ENCODE measurements around the gene PLCZ1.

PLCZ1 gene

GRCh38 chr12:18689771-18690170, 48.0 kb downstream of the PLCZ1 start:
- no peak for DNase-seq (ENCODE audit: low read depth in 1 of 2, low spot score in 1 of 2)
- in situ Hi-C loops (cut with HindIII; ENCODE audit: low pct_unique_long_range_greater_than_20kb, low sequenced_read_pairs), result no loop called here
- TF ChIP-seq JUND (IDR thresholded peaks at IDR 0.05; ENCODE audit: low read depth), result no peak

GRCh38 chr12:18684430-18684829, 53.4 kb downstream of the PLCZ1 start:
- no peak for DNase-seq (ENCODE audit: low read depth in 1 of 2, low spot score in 1 of 2)
- in situ Hi-C loops (cut with HindIII; ENCODE audit: low pct_unique_long_range_greater_than_20kb, low sequenced_read_pairs), result no loop called here
- TF ChIP-seq JUND (IDR thresholded peaks at IDR 0.05; ENCODE audit: low read depth), result no peak

GRCh38 chr12:18683327-18684013, 54.3 kb downstream of the PLCZ1 start:
- in situ Hi-C loops (cut with HindIII; ENCODE audit: low pct_unique_long_range_greater_than_20kb, low sequenced_read_pairs), result no loop called here
- DNase-seq (ENCODE audit: low read depth in 1 of 2, low spot score in 1 of 2), result no peak
- TF ChIP-seq JUND (IDR thresholded peaks at IDR 0.05; ENCODE audit: low read depth), result no peak

- in situ Hi-C loops (cut with HindIII; ENCODE audit: low pct_unique_long_range_greater_than_20kb, low sequenced_read_pairs), result no loop called here
Observed at GRCh38 chr12:18681818-18682217, 56.0 kb downstream of the PLCZ1 start.

GRCh38 chr12:18676996-18677588, 60.7 kb downstream of the PLCZ1 start:
- in situ Hi-C loops (cut with HindIII; ENCODE audit: low pct_unique_long_range_greater_than_20kb, low sequenced_read_pairs), result no loop called here
- DNase-seq (ENCODE audit: low read depth in 1 of 2, low spot score in 1 of 2), result no peak
- TF ChIP-seq JUND (IDR thresholded peaks at IDR 0.05; ENCODE audit: low read depth), result no peak

More at GRCh38 chr12:18681818-18682217, 56.0 kb downstream of the PLCZ1 start:
- DNase-seq (ENCODE audit: low read depth in 1 of 2, low spot score in 1 of 2), result no peak
- no peak for TF ChIP-seq JUND (IDR thresholded peaks at IDR 0.05; ENCODE audit: low read depth)

GRCh38 chr12:18676141-18676540, 61.7 kb downstream of the PLCZ1 start:
- DNase-seq (ENCODE audit: low read depth in 1 of 2, low spot score in 1 of 2), result no peak
- in situ Hi-C loops (cut with HindIII; ENCODE audit: low pct_unique_long_range_greater_than_20kb, low sequenced_read_pairs), result no loop called here
- no peak for TF ChIP-seq JUND (IDR thresholded peaks at IDR 0.05; ENCODE audit: low read depth)

GRCh38 chr12:18658829-18659228, 79.0 kb downstream of the PLCZ1 start:
- in situ Hi-C loops (cut with HindIII; ENCODE audit: low pct_unique_long_range_greater_than_20kb, low sequenced_read_pairs), result no loop called here
- no peak for DNase-seq (ENCODE audit: low read depth in 1 of 2, low spot score in 1 of 2)
- TF ChIP-seq JUND (IDR thresholded peaks at IDR 0.05; ENCODE audit: low read depth), result no peak

- in situ Hi-C loops (cut with HindIII; ENCODE audit: low pct_unique_long_range_greater_than_20kb, low sequenced_read_pairs), result no loop called here
- no peak for DNase-seq (ENCODE audit: low read depth in 1 of 2, low spot score in 1 of 2)
- no peak for TF ChIP-seq JUND (IDR thresholded peaks at IDR 0.05; ENCODE audit: low read depth)
Observed at GRCh38 chr12:18658179-18658578, 79.6 kb downstream of the PLCZ1 start.

GRCh38 chr12:18655351-18655750, 82.5 kb downstream of the PLCZ1 start:
- in situ Hi-C loops (cut with HindIII; ENCODE audit: low pct_unique_long_range_greater_than_20kb, low sequenced_read_pairs), result no loop called here
- TF ChIP-seq JUND (IDR thresholded peaks at IDR 0.05; ENCODE audit: low read depth), result no peak
- DNase-seq (ENCODE audit: low read depth in 1 of 2, low spot score in 1 of 2), result no peak

GRCh38 chr12:18653465-18653864, 84.3 kb downstream of the PLCZ1 start:
- in situ Hi-C loops (cut with HindIII; ENCODE audit: low pct_unique_long_range_greater_than_20kb, low sequenced_read_pairs), result no loop called here
- no peak for DNase-seq (ENCODE audit: low read depth in 1 of 2, low spot score in 1 of 2)
- no peak for TF ChIP-seq JUND (IDR thresholded peaks at IDR 0.05; ENCODE audit: low read depth)

- no peak for DNase-seq (ENCODE audit: low read depth in 1 of 2, low spot score in 1 of 2)
- in situ Hi-C loops (cut with HindIII; ENCODE audit: low pct_unique_long_range_greater_than_20kb, low sequenced_read_pairs), result no loop called here
- no peak for TF ChIP-seq JUND (IDR thresholded peaks at IDR 0.05; ENCODE audit: low read depth)
Observed at GRCh38 chr12:18652596-18652995, 85.2 kb downstream of the PLCZ1 start.

GRCh38 chr12:18651525-18651924, 86.3 kb downstream of the PLCZ1 start:
- no peak for TF ChIP-seq JUND (IDR thresholded peaks at IDR 0.05; ENCODE audit: low read depth)
- DNase-seq (ENCODE audit: low read depth in 1 of 2, low spot score in 1 of 2), result no peak
- in situ Hi-C loops (cut with HindIII; ENCODE audit: low pct_unique_long_range_greater_than_20kb, low sequenced_read_pairs), result no loop called here

GRCh38 chr12:18646286-18646890, 91.4 kb downstream of the PLCZ1 start:
- in situ Hi-C loops (cut with HindIII; ENCODE audit: low pct_unique_long_range_greater_than_20kb, low sequenced_read_pairs), result no loop called here
- no peak for DNase-seq (ENCODE audit: low read depth in 1 of 2, low spot score in 1 of 2)
- TF ChIP-seq JUND (IDR thresholded peaks at IDR 0.05; ENCODE audit: low read depth), result no peak
